Measurements from ENCODE around the gene POPDC2. TPM values are rescaled to one million over a fixed set of nuclear protein-coding genes. Genes with fewer than 3 reads are reported as not detected.

The POPDC2 gene
- total RNA-seq, 2 donors from 2014 or later = 4.0 to 4.7 TPM

DNA sequence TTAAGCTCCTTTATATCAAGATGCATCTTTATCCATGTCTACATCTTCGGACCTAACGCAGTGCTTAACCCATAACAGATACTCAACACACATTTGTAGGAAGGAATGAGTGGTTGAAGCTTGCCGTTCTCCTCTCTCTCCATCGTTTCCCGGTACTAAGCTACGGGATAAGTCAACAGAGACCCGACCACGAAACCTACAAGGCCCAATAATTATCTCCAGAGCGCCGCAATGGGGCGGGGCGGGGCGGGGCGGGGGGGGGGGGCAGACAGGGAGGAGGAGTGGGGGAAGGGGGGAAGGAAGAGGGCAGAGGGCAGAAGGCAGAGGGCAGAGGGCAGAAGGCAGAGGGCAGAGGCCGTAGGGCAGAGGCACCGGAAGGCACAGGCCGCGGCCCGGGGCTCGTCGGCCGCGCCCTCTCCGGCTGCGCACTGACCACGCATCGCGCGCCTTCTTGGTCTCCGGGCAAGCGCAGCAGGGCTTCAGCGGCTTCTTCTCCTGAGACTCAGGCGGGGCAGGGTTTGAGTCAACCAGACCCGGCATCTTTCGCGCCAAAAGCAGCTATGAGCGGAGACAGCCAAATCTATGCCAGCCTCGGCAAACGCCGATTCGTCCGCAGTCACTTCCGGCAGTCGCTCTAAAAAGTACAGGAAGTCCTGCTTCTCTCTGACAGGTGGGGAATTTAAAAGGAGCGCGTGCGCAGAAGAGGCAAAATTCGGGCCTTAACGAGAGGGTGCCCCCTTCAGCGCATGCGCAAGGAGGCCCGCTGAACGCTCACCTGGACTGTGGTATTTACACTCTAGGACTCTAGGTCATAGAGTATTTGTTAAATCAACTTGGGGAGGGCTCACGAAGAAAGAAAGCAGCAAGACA, 16.6 kb upstream of the POPDC2 start, which contains the start of gene COX17:
COX17 (minus strand) TSS at position 636 of the 870 bp plus-strand sequence; CDS start at position 540, 96 bp downstream.
- Mint-ChIP-seq H3K4me1 (peaks cover 13% of the 10 kb centered on the region), H3K27ac (peak within 1 kb of the TSS; percentile 91), H3K9me3 (no peaks in the 10 kb centered on the region), H3K4me3 (peak within 1 kb of the TSS; percentile 82), H3K36me3 (ENCODE audit: low read depth) (peaks cover 54% of the 10 kb centered on the region), H3K27me3 (no peaks in the 10 kb centered on the region)
- ATAC-seq (replicated peaks) = peak; percentile 90

DNA sequence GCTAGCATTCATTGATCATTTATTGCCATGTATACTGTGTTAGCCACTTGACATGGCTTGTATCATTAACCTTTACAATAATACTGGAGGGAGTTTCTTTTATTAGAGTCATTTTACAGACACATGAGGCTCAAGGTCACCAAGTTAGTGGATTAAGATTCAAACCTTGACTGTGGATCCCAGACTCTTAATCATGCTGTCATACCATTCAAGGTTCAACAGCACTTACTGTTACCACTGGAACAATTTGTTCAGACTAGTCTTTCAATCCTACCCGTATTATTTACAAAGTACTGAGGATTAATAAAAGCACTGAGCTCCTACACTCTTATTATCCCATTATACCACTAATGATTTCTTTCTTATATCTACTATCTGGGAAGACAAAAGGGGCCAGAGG, 15.6 kb upstream of the POPDC2 start:
- H3K4me1 Mint-ChIP-seq = peaks cover 13% of the 10 kb centered on the region
- H3K36me3 Mint-ChIP-seq (ENCODE audit: low read depth) = peaks cover 64% of the 10 kb centered on the region
- no peaks in the 10 kb centered on the region for H3K27me3 Mint-ChIP-seq
- H3K9me3 Mint-ChIP-seq = no peaks in the 10 kb centered on the region
- H3K27ac Mint-ChIP-seq = peak overlapping the region; percentile 91
- ATAC-seq (replicated peaks) = no peak
- peak overlapping the region; percentile 82 for H3K4me3 Mint-ChIP-seq

DNA sequence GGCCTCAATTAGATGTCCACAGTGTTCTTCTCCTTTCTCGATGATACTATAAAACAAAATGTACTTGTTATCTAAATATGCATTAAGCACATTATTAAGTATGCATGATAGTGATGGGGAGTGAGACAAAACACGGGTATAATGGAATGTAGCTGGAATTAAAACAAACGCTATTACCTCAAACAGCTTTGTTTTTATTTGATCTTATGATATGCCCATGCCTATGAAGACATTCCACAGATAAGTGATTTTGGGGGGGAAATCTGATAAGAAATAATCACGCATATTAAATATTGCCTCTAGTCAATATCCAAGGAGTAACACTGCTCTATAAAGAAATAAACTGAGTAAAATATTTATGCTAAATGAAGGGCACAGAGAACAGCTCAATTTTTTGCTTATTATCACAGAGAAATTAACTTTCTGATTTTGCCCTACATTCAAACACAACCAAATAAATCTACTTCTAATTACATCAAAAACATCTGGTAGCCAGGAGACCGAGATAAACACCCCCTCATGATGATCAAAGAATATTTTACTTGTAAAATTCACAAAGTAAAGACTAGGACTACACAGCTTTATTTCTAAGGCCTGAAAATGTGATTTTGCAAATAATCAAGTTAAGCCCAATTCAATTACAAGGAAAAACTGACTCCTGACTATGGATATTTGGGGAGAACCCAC, 14.9 kb upstream of the POPDC2 start:
- no peaks in the 10 kb centered on the region for H3K9me3 Mint-ChIP-seq
- peaks cover 71% of the 10 kb centered on the region for H3K36me3 Mint-ChIP-seq (ENCODE audit: low read depth)
- H3K4me1 Mint-ChIP-seq = peaks cover 13% of the 10 kb centered on the region
- no peak for ATAC-seq (replicated peaks)
- peak overlapping the region; percentile 91 for H3K27ac Mint-ChIP-seq
- H3K27me3 Mint-ChIP-seq = no peaks in the 10 kb centered on the region
- peak overlapping the region; percentile 82 for H3K4me3 Mint-ChIP-seq

DNA sequence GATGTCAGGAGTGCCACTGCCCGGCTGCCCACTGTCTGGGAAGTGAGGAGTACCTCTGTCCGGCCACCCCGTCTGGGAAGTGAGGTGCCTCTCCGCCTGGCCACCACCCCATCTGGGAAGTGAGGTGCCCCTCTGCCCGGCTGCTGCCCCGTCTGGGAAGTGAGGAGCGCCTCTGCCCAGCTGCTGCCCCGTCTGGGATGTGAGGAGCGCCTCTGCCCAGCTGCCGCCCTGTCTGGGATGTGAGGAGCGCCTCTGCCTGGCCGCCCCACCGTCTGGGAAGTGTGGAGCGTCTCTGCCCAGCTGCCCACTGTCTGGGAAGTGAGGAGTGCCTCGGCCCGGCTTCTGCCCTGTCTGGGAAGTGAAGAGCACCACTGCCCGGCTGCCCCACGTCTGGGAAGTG, 13.5 kb upstream of the POPDC2 start:
- Mint-ChIP-seq H3K36me3 (ENCODE audit: low read depth) (peaks cover 86% of the 10 kb centered on the region), H3K9me3 (no peaks in the 10 kb centered on the region), H3K4me3 (no peak overlapping the region), H3K4me1 (peaks cover 13% of the 10 kb centered on the region), H3K27me3 (no peaks in the 10 kb centered on the region), H3K27ac (no peak overlapping the region)
- ATAC-seq (replicated peaks) = no peak

DNA sequence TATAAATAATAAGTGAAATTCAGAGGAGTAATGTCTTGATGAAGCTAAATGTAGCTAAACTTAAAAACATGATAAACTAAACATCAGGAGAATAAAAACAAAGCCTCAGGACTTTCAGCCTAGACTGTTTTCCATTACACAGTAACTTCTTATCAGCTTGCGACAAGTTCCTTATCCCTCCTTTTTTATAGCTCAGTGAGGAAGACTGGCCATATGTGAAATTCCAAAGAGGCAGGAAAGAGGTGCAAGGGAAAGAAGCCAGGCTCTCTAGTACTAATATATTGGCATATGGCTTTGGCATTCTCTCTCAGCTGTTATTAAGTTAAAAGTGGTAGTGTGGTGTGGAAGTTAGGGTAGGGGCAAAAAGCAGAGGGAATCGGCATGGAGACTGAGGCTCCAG, 12.4 kb upstream of the POPDC2 start:
- no peaks in the 10 kb centered on the region for H3K9me3 Mint-ChIP-seq
- H3K4me3 Mint-ChIP-seq = no peak overlapping the region
- peaks cover 13% of the 10 kb centered on the region for H3K4me1 Mint-ChIP-seq
- H3K36me3 Mint-ChIP-seq (ENCODE audit: low read depth) = peaks cover 92% of the 10 kb centered on the region
- ATAC-seq (replicated peaks) = no peak
- H3K27me3 Mint-ChIP-seq = no peaks in the 10 kb centered on the region
- H3K27ac Mint-ChIP-seq = peak overlapping the region; percentile 61

DNA sequence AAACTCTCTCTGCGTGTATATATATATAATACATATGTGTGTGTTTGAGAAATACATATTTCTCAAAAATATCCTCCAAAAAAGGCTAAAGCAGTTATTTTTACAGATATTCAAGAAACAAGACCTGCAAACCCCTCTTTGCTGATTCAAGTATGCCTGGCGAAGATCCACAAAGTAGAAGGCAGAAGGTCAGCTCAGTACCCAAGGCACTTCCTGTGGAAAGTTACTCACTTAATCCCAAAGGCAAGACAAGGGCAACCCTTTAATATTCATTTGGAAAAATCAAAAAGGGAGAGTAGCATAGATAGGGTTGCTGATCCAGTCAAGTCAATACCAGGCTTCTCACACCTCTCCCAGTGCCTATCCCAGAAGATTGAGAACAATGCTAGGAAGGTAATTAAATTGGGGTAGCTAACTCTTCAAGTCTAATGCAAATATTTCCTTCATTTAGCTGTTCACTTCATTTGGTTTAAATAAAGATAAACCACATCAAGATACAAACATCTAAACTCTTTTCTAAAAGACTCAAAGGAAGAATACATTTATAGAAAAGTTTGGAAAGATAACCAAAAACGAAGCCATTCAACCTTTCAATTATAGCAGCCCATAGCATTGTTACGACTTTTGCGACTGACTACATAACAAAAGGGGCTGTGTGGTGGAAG, 9.6 kb upstream of the POPDC2 start:
- Mint-ChIP-seq H3K36me3 (ENCODE audit: low read depth) (peaks cover 80% of the 10 kb centered on the region), H3K4me3 (no peak overlapping the region), H3K4me1 (no peaks in the 10 kb centered on the region), H3K9me3 (no peaks in the 10 kb centered on the region), H3K27ac (peak overlapping the region; percentile 78), H3K27me3 (no peaks in the 10 kb centered on the region)
- no peak for ATAC-seq (replicated peaks)

DNA sequence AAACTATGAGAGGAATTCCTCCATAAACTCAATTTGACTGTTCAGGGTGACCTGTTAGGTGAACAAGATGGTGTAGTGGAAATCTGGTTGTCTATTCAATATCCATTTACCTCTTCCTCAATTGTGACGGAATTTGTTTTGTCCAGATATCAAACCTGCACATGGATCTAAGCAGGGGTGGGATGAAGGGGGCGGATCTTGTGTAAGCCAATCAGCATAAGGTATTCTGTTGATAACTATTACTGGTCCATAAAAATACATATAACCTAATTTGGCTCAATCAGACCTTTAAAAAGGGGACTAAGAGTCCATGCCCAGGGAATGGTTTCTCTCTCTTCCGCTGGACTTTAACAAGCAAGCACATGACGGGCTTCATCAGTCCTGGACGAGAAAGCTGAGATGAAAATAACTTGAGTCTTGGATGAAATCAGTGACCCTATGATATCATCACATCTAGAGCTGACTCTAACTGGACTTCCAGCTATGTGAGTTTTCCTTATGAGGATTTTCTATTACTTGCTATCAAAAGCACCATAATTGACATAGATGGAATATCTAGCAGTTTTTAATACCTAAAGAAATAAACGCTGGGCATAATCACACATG, 5.7 kb upstream of the POPDC2 start:
- ATAC-seq (replicated peaks) = no peak
- H3K9me3 Mint-ChIP-seq = no peaks in the 10 kb centered on the region
- H3K4me1 Mint-ChIP-seq = no peaks in the 10 kb centered on the region
- no peak overlapping the region for H3K4me3 Mint-ChIP-seq
- H3K27me3 Mint-ChIP-seq = no peaks in the 10 kb centered on the region
- peaks cover 41% of the 10 kb centered on the region for H3K36me3 Mint-ChIP-seq (ENCODE audit: low read depth)
- H3K27ac Mint-ChIP-seq = no peak overlapping the region

DNA sequence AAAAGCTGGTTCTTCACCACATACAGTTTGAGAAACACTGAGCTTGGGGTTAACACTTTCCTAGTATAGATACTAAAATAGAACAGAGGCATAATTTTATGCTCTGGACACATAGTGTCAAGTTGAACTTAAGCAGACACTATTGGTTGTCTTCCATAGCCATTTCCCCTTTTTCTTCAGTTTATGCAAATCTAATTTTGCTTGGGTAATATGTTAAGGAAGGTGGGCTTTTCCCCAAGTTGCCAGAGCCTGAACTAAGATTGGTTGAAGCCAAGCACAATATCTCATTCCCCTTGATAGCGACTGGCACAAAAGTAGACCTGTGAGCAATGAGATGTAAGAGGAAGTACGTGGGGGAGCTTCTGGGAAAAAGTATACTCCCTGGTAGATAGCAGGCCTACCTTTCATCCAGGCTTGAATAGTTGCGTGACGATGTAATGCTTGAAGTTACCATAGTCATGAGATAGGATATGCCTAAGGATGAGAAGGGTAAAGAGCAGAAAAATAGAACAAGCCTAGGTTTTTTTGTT, 4.5 kb upstream of the POPDC2 start:
- ATAC-seq (replicated peaks) = no peak
- Mint-ChIP-seq H3K9me3 (no peaks in the 10 kb centered on the region), H3K27ac (peak overlapping the region; percentile 44), H3K36me3 (ENCODE audit: low read depth) (peaks cover 29% of the 10 kb centered on the region), H3K27me3 (no peaks in the 10 kb centered on the region), H3K4me3 (no peak overlapping the region), H3K4me1 (no peaks in the 10 kb centered on the region)

DNA sequence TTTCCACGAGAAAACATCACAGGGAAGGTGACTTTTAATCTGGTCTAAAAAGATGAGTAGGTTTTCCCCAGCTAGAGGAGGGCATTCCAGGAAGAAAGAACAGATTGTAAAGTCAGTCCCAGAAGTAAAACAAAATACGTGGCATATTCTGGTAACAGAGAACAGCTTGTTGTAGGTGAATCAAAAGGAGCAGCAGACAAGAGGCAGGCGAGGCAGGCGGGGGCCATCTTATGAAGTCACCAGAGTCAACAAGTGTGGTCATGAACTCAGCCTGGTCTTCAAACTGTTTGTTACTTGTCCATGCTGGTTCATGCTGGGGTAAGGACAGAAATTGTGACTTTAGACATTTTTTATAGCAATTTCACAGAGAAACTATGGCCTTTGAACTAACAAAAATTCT, 4.0 kb upstream of the POPDC2 start:
- Mint-ChIP-seq H3K4me1 (no peaks in the 10 kb centered on the region), H3K9me3 (no peaks in the 10 kb centered on the region), H3K4me3 (no peak overlapping the region), H3K36me3 (ENCODE audit: low read depth) (peaks cover 24% of the 10 kb centered on the region), H3K27me3 (no peaks in the 10 kb centered on the region), H3K27ac (peak overlapping the region; percentile 44)
- ATAC-seq (replicated peaks) = peak; percentile 34

DNA sequence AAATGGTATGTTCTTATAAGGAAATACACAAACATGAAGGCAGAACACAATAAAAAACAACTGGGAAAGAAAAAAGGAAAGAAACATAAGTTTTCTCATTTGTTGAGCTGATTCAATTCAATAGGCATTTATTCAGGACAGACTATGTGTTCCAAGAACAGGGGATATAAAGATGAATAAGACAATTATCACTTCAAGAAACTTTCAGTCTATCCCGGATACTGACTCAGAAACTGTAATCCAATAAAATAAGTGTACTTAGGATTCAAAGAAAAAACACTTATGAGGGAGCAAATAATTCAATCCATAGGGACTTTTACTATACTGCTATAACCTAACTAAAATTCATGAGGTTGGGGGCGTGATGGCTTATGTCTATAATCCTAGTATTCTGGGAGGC, 3.5 kb upstream of the POPDC2 start:
- H3K4me1 Mint-ChIP-seq = no peaks in the 10 kb centered on the region
- H3K27me3 Mint-ChIP-seq = no peaks in the 10 kb centered on the region
- peak overlapping the region; percentile 44 for H3K27ac Mint-ChIP-seq
- no peak overlapping the region for H3K4me3 Mint-ChIP-seq
- no peak for ATAC-seq (replicated peaks)
- peaks cover 19% of the 10 kb centered on the region for H3K36me3 Mint-ChIP-seq (ENCODE audit: low read depth)
- no peaks in the 10 kb centered on the region for H3K9me3 Mint-ChIP-seq

DNA sequence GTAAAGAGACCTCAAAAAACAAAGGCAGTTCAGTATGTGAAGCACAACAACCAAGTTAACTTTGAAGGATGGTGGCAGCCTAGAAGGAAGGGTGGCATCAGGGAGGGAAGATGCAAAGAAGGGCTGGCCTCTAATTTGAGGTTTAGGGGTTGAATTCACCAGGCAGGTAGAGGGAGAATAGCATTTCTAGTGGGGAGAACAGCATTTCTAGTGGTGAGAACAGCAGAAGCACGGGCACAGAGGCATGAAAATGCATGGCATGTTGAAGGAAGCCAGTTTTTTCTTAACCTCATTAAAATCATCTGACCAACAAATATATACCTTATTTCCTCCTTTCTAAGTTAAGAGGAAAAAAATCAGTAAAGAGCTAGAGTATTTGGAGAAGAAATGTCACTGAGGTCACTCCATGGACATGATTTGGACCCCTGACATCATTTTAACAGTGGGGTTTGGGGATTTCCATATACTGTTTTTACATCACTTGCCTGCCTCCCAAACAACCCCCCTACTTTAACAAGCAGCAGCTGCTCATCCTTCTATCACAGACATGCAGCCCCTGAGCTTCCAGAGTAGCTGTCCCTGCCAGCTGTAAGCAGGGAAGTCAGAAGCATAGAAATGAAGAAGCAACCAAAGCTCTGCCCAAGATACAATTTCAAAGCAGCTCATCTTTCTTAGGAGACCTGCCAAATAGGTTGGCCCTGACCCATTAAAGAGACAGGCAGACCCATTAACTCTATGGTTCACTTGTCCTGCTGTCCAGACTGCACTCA, 2.4 kb upstream of the POPDC2 start:
- H3K36me3 Mint-ChIP-seq (ENCODE audit: low read depth) = peaks cover 13% of the 10 kb centered on the region
- no peaks in the 10 kb centered on the region for H3K9me3 Mint-ChIP-seq
- no peak for ATAC-seq (replicated peaks)
- no peak overlapping the region for H3K4me3 Mint-ChIP-seq
- H3K27ac Mint-ChIP-seq = no peak overlapping the region
- H3K4me1 Mint-ChIP-seq = no peaks in the 10 kb centered on the region
- H3K27me3 Mint-ChIP-seq = no peaks in the 10 kb centered on the region

DNA sequence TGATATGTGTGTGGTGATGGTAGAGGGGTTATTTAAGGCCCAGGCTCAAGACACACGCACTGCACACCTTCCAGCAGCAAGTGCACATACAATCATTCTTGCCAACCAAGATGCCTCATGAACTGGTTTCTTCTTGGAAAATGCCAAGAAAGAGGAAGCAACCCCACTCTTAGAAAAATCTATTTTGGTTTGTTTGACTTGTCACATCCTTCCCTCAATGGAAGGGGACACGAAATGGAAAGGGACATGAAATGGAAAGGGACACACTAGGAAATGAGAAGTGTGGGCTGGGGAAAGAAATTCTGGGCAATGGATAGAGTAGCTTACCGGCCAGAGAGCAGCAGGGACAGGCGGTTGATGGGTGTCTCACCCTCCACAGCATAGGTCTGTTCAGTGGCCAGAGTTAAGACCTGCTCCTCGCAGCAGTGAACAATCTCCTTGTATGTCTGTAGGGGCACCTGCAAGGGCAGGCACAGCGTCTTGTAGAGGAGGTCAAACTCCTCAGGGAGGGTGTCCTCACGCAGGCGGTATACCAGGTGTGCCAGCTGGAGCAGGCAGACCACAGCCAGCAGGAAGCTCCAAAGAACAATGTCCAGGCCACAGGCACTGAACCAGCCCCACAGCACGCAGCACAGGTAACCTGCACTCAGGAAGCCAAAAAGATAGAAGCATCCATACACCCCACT, 640 bp downstream of the POPDC2 start:
- Mint-ChIP-seq H3K9me3 (no peaks in the 10 kb centered on the region), H3K4me3 (no peak overlapping the region), H3K27ac (no peak overlapping the region), H3K4me1 (no peaks in the 10 kb centered on the region), H3K36me3 (ENCODE audit: low read depth) (peaks cover 6% of the 10 kb centered on the region), H3K27me3 (no peaks in the 10 kb centered on the region)
- no peak for ATAC-seq (replicated peaks)

DNA sequence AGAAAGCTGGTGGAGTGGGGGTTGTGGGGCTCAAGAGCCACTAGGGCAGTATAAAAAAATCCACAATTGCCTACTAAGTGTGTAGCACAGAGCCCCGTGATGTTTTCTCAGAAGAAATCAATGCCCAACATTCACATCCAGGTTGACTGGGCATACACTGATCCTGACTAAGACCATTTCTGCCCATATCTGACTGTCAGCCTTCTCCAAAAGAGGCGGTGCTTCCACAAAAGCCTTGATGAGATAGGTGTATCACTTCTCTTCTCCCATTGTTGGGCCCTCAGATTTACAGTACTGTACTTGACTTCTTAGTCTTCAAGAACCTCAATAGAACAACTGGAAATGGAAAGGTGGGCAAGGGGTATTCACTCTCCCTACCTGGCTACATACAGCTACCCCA, 1.4 kb downstream of the POPDC2 start:
- Mint-ChIP-seq H3K4me1 (no peaks in the 10 kb centered on the region), H3K4me3 (no peak overlapping the region), H3K27ac (no peak overlapping the region), H3K27me3 (no peaks in the 10 kb centered on the region), H3K36me3 (ENCODE audit: low read depth) (peaks cover 6% of the 10 kb centered on the region), H3K9me3 (no peaks in the 10 kb centered on the region)
- ATAC-seq (replicated peaks) = no peak
